Measurements from ENCODE around the gene INAFM2.

Gene INAFM2

DNA sequence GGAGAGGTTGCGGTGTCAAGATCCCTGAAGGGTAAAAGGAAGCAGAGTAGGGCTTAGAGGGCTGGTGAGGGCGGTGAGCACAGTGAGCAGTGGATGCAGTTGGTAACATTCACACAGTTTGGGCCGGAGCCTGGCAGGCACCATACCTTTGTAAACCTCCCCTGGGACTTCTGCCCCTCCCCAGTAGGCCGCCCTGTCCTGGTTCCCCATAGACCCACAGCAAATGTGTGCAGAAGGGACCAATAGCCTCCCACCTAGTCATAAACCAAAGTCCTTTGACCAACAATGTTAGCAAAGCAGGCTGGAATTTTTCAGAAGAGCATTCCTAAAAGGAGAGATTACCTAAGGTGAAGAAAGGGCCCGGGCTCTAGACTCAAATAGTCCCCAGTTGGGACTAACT, 25.7 kb downstream of the INAFM2 start:
- H3K27me3 ChIP-seq (ENCODE audit: control insufficient read depth, low read length): peaks cover 8% of the 10 kb centered on the region; the same call in 1 of the 2 replicates
- H3K79me2 ChIP-seq (ENCODE audit: control insufficient read depth, low read length): no peaks in the 10 kb centered on the region
- TF ChIP-seq, protein P1, sequence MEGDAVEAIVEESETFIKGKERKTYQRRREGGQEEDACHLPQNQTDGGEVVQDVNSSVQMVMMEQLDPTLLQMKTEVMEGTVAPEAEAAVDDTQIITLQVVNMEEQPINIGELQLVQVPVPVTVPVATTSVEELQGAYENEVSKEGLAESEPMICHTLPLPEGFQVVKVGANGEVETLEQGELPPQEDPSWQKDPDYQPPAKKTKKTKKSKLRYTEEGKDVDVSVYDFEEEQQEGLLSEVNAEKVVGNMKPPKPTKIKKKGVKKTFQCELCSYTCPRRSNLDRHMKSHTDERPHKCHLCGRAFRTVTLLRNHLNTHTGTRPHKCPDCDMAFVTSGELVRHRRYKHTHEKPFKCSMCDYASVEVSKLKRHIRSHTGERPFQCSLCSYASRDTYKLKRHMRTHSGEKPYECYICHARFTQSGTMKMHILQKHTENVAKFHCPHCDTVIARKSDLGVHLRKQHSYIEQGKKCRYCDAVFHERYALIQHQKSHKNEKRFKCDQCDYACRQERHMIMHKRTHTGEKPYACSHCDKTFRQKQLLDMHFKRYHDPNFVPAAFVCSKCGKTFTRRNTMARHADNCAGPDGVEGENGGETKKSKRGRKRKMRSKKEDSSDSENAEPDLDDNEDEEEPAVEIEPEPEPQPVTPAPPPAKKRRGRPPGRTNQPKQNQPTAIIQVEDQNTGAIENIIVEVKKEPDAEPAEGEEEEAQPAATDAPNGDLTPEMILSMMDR (IDR thresholded peaks at IDR 0.05; ENCODE audit: low read depth, low read length, poor library complexity, severe bottlenecking): no peak
- TF ChIP-seq EZH2phosphoT487 (IDR thresholded peaks at IDR 0.05; ENCODE audit: borderline replicate concordance, low read length): no peak
- no peaks in the 10 kb centered on the region for H3F3A ChIP-seq (ENCODE audit: control insufficient read depth, insufficient read depth)
- no peaks in the 10 kb centered on the region for H3K36me3 ChIP-seq (ENCODE audit: control insufficient read depth, low read length)
- H3K27ac ChIP-seq (ENCODE audit: low read depth, low read length): no peak overlapping the region
- H3K4me1 ChIP-seq (ENCODE audit: control insufficient read depth, low read length): peaks cover 2% of the 10 kb centered on the region; the same call in 1 of the 2 replicates
- H3K9me3 ChIP-seq (ENCODE audit: control insufficient read depth, insufficient read depth, low read length): no peaks in the 10 kb centered on the region
- no peaks in the 10 kb centered on the region for H3K9me2 ChIP-seq (replicated peaks; ENCODE audit: control insufficient read depth, low read length)
- H3K4me2 ChIP-seq (ENCODE audit: low read length): no peak overlapping the region
- H4K20me1 ChIP-seq (ENCODE audit: control insufficient read depth, insufficient read depth, low read depth, low read length): no peaks in the 10 kb centered on the region
- no peak overlapping the region for H3K4me3 ChIP-seq (ENCODE audit: low read length)

DNA sequence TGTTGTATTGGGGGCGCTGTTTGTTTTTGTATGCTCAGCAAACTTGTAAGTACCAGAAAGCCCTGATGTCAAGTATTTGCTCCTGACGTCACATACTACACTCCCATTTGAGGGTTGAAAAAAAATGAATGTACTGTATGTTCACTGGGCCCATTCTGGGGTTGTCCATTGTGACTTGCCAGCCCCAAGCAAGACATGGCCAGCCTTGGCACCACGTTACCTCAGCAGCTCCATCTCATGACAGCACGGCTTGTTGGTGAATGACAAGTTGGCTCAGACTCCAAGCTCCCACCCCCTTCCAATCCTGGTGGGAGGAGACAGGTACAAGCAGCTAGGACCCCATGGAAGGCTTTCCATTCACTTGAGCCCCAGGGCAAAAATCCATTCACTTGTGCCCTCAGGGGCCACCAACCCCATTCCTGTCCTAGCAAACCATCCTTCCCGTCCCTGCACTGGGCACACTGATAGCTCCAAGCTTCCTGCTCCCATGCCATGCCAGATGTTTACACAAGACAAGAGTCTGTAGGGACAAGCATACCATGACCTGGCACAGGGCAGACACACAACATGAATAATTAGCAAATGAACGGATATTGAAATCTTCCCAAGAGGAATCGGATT, 28.9 kb downstream of the INAFM2 start:
- Histone ChIP-seq H4K20me1 (ENCODE audit: control insufficient read depth, insufficient read depth, low read depth, low read length) (no peaks in the 10 kb centered on the region), H3K27me3 (ENCODE audit: control insufficient read depth, low read length) (peaks cover 8% of the 10 kb centered on the region; the same call in 1 of the 2 replicates), H3K4me3 (ENCODE audit: low read length) (no peak overlapping the region), H3K36me3 (ENCODE audit: control insufficient read depth, low read length) (no peaks in the 10 kb centered on the region), H3K9me3 (ENCODE audit: control insufficient read depth, insufficient read depth, low read length) (no peaks in the 10 kb centered on the region), H3K4me1 (ENCODE audit: control insufficient read depth, low read length) (no peaks in the 10 kb centered on the region; the same call in 1 of the 2 replicates), H3K79me2 (ENCODE audit: control insufficient read depth, low read length) (no peaks in the 10 kb centered on the region), H3F3A (ENCODE audit: control insufficient read depth, insufficient read depth) (no peaks in the 10 kb centered on the region), H3K27ac (ENCODE audit: low read depth, low read length) (no peak overlapping the region), H3K9me2 (replicated peaks; ENCODE audit: control insufficient read depth, low read length) (no peaks in the 10 kb centered on the region), H3K4me2 (ENCODE audit: low read length) (no peak overlapping the region)
- TF ChIP-seq EZH2phosphoT487 (IDR thresholded peaks at IDR 0.05; ENCODE audit: borderline replicate concordance, low read length): no peak
- TF ChIP-seq, protein P1 (IDR thresholded peaks at IDR 0.05; ENCODE audit: low read depth, low read length, poor library complexity, severe bottlenecking): no peak

DNA sequence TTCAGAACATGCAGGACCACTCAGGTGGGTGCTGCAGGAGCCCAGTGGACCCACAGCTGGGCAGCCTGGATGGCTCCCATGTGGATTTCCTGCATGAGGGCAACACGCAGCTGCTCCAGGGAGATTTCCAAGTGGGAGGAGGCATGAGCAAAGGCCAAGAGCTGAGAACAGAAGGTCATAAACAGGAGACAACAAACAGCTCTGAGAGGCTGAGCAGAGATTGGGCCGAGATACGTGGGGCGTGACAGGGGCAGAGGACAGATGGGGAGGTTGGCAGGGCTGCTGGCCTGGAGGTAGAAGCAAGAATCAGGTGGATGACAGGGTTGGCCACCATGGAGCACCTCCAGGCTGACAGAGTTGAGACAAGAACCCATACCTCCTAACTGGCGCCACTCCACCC, 30.2 kb downstream of the INAFM2 start:
- H3K9me2 ChIP-seq (replicated peaks; ENCODE audit: control insufficient read depth, low read length): no peaks in the 10 kb centered on the region
- no peak overlapping the region for H3K4me2 ChIP-seq (ENCODE audit: low read length)
- H3F3A ChIP-seq (ENCODE audit: control insufficient read depth, insufficient read depth): no peaks in the 10 kb centered on the region
- peaks cover 8% of the 10 kb centered on the region; the same call in 1 of the 2 replicates for H3K27me3 ChIP-seq (ENCODE audit: control insufficient read depth, low read length)
- TF ChIP-seq, protein P1 (IDR thresholded peaks at IDR 0.05; ENCODE audit: low read depth, low read length, poor library complexity, severe bottlenecking): no peak
- no peak for TF ChIP-seq EZH2phosphoT487 (IDR thresholded peaks at IDR 0.05; ENCODE audit: borderline replicate concordance, low read length)
- H4K20me1 ChIP-seq (ENCODE audit: control insufficient read depth, insufficient read depth, low read depth, low read length): no peaks in the 10 kb centered on the region
- H3K79me2 ChIP-seq (ENCODE audit: control insufficient read depth, low read length): no peaks in the 10 kb centered on the region
- H3K4me1 ChIP-seq (ENCODE audit: control insufficient read depth, low read length): peaks cover 7% of the 10 kb centered on the region
- no peak overlapping the region for H3K27ac ChIP-seq (ENCODE audit: low read depth, low read length)
- no peak overlapping the region for H3K4me3 ChIP-seq (ENCODE audit: low read length)
- no peaks in the 10 kb centered on the region for H3K9me3 ChIP-seq (ENCODE audit: control insufficient read depth, insufficient read depth, low read length)
- no peaks in the 10 kb centered on the region for H3K36me3 ChIP-seq (ENCODE audit: control insufficient read depth, low read length)
